DND-41 (cell line): ENCODE measurements around the gene SMARCA4.

ENCODE experiments used
- ATAC-seq: fragments of 200-7000 bp; cut with Tn5 transposase; 3 replicates; pipeline ENCODE4 v1.9.1; 2021; ENCODE audit warnings: low read depth; ENCODE audit not compliant: insufficient read depth
- DNase-seq: peaks from one replicate; pipeline ENCODE4 v3.0.0-alpha.2; 2020
- H2AFZ ChIP-seq: 2 replicates; pipeline ENCODE4 v1.6.0; 2012; ENCODE audit warnings: low read depth, low read length
- H3K27ac ChIP-seq: 2 replicates; pipeline ENCODE4 v1.5.1; 2012; ENCODE audit warnings: low read length, inconsistent platforms
- H3K27me3 ChIP-seq: fragments of 200-600 bp; sonication (generic); 2 replicates; pipeline ENCODE4 v1.6.0; 2012; ENCODE audit warnings: low read length, mild to moderate bottlenecking, inconsistent platforms; ENCODE audit not compliant: insufficient read depth, poor library complexity
- H3K36me3 ChIP-seq: 2 replicates; pipeline ENCODE4 v1.5.1; 2012; ENCODE audit warnings: low read length, inconsistent platforms; ENCODE audit not compliant: insufficient read depth
- H3K4me1 ChIP-seq: 2 replicates; pipeline ENCODE4 v1.5.1; 2012; ENCODE audit warnings: mild to moderate bottlenecking, low read length; ENCODE audit not compliant: insufficient read depth
- H3K4me2 ChIP-seq: 2 replicates; pipeline ENCODE4 v1.6.0; 2012; ENCODE audit warnings: mild to moderate bottlenecking, moderate library complexity, low read length, inconsistent platforms; ENCODE audit not compliant: insufficient read depth
- H3K4me3 ChIP-seq, 2 experiments: fragments of 200-600 bp in 1 of 2; shearing (Covaris generic) in 1 of 2; 2 replicates each; pipeline ENCODE4 v1.5.1; 2012 to 2016; ENCODE audit warnings: inconsistent platforms in 2 of 2, low read length in 2 of 2, mild to moderate bottlenecking in 2 of 2, low read depth in 1 of 2, moderate library complexity in 1 of 2
- H3K79me2 ChIP-seq: 2 replicates; pipeline ENCODE4 v1.6.0; 2012; ENCODE audit warnings: low read length, inconsistent platforms; ENCODE audit not compliant: insufficient read depth
- H3K9ac ChIP-seq: 2 replicates; pipeline ENCODE4 v1.6.0; 2012; ENCODE audit warnings: low read depth, mild to moderate bottlenecking, inconsistent platforms, low read length, moderate library complexity
- H3K9me3 ChIP-seq: 2 replicates; pipeline ENCODE4 v1.5.1; 2012; ENCODE audit warnings: low read length, moderate library complexity, mild to moderate bottlenecking, inconsistent platforms; ENCODE audit not compliant: insufficient read depth, severe bottlenecking
- H4K20me1 ChIP-seq: 2 replicates; pipeline ENCODE4 v1.6.0; 2012; ENCODE audit warnings: low read length; ENCODE audit not compliant: insufficient read depth
- CTCF ChIP-seq: IDR thresholded peaks from 2 replicates; pipeline ENCODE4 v1.5.1; 2012; ENCODE audit warnings: borderline replicate concordance, low read length, moderate library complexity, mild to moderate bottlenecking; ENCODE audit not compliant: poor library complexity, severe bottlenecking; ENCODE audit errors: extremely low read depth
- EZH2 ChIP-seq: IDR thresholded peaks from 3 replicates; pipeline ENCODE4 v1.6.1; 2012; ENCODE audit warnings: borderline replicate concordance, low read depth, mild to moderate bottlenecking, moderate library complexity, low read length, inconsistent platforms; ENCODE audit not compliant: severe bottlenecking

SMARCA4 gene

GRCh38 chr19:10960314-10961072 lies at the start of gene SMARCA4:
SMARCA4 (plus strand) TSS chr19:10961030; CDS start chr19:10984152, 23,122 bp downstream.
- peak within 1 kb of the TSS; percentile 95 for H2AFZ ChIP-seq
- peaks cover 55% of the 10 kb centered on the region for H3K79me2 ChIP-seq
- no peaks in the 10 kb centered on the region for H3K27me3 ChIP-seq
- peaks cover 45% of the 10 kb centered on the region for H3K4me1 ChIP-seq
- H3K9me3 ChIP-seq, result no peaks in the 10 kb centered on the region
- peaks cover 33% of the 10 kb centered on the region for H4K20me1 ChIP-seq
- TF ChIP-seq CTCF, result no peak
- TF ChIP-seq EZH2, result no peak
- peak within 1 kb of the TSS; percentile 89 for H3K27ac ChIP-seq
- peaks cover 4% of the 10 kb centered on the region; the same call in 1 of the 2 replicates for H3K36me3 ChIP-seq
- H3K4me3 ChIP-seq, result peak within 1 kb of the TSS; percentile 85 to 94
- ATAC-seq (peak; percentile 83), DNase-seq (peak; percentile 97)
- H3K4me2 ChIP-seq, result peak within 1 kb of the TSS; percentile 90
- H3K9ac ChIP-seq, result peak within 1 kb of the TSS; percentile 98

GRCh38 chr19:10911579-10912363 lies 49.1 kb upstream of the SMARCA4 start:
- TF ChIP-seq EZH2, result no peak
- no peak for TF ChIP-seq CTCF
- Histone ChIP-seq H3K36me3 (peaks cover 82% of the 10 kb centered on the region), H3K4me3 (no peak overlapping the region), H3K27me3 (no peaks in the 10 kb centered on the region), H3K9ac (no peak overlapping the region), H3K79me2 (peaks cover 2% of the 10 kb centered on the region; the same call in 1 of the 2 replicates), H2AFZ (no peak overlapping the region), H4K20me1 (peaks cover 5% of the 10 kb centered on the region), H3K4me2 (no peak overlapping the region), H3K27ac (no peak overlapping the region), H3K9me3 (no peaks in the 10 kb centered on the region), H3K4me1 (no peaks in the 10 kb centered on the region)
- DNase-seq (no peak), ATAC-seq (no peak)

- Histone ChIP-seq H3K4me1 (no peaks in the 10 kb centered on the region), H2AFZ (no peak overlapping the region), H3K4me3 (no peak overlapping the region), H3K9ac (no peak overlapping the region), H4K20me1 (peaks cover 3% of the 10 kb centered on the region; the same call in 1 of the 2 replicates), H3K27ac (no peak overlapping the region), H3K4me2 (no peak overlapping the region), H3K36me3 (peaks cover 83% of the 10 kb centered on the region), H3K9me3 (no peaks in the 10 kb centered on the region), H3K27me3 (no peaks in the 10 kb centered on the region), H3K79me2 (no peaks in the 10 kb centered on the region)
- ATAC-seq (no peak), DNase-seq (no peak)
- TF ChIP-seq CTCF, result no peak
Observed at GRCh38 chr19:10912619-10913018, 48.2 kb upstream of the SMARCA4 start.
